ENCODE measurements around the gene ARHGEF17.

Gene ARHGEF17

GRCh38 chr11:73312851-73313327 lies 4.8 kb downstream of the ARHGEF17 start:
- DNase-seq (ENCODE audit: low read depth): no peak

GRCh38 chr11:73313652-73314051 lies 5.6 kb downstream of the ARHGEF17 start:
- no peak for DNase-seq (ENCODE audit: low read depth)

DNA sequence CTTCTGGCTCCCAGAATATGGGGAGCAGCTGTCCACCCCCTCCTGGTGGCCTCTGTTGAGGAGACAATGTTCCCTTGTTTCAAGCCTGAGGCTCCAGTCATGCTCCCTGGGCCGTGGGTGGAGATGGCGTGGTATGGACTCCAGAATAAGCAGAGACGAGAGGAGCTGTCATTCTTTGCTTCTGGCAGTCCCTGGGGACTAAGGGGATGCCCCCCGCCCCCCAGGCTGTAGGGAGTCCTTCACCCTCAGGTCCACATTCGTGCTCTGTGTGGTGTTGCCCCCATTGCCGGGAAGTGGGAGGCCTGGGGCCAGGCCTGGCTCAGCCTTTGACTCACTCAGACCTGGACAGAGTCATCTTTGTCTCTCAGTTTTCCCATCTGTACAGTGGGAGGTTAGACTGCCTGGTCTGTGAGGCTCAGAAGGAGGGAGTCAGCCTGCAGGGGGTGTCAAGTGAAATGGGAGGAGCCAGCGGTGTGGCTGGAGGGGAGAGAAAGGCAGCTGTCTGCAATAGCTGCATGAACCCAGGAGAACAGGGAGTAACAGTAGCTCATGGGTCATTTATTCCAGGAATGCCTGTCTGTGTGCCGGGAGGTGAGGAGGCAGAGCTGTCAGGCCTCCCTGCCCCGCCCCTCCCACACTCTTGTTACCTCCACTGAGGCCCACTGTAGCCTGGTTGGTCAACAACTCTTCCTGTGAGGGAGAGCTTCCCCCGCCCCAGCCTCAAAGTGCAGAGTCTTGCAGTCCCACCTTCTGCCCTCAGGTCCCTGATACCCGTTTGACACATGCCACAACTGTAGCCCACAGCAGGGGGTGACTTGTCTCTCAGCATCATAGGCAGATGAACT lies 6.3 kb downstream of the ARHGEF17 start:
- no peak for DNase-seq (ENCODE audit: low read depth)

- DNase-seq (ENCODE audit: low read depth): no peak
These were observed 7.4 kb downstream of the ARHGEF17 start for GRCh38 chr11:73315293-73316020.

GRCh38 chr11:73316422-73316821 lies 8.3 kb downstream of the ARHGEF17 start:
- DNase-seq (ENCODE audit: low read depth): no peak

DNA sequence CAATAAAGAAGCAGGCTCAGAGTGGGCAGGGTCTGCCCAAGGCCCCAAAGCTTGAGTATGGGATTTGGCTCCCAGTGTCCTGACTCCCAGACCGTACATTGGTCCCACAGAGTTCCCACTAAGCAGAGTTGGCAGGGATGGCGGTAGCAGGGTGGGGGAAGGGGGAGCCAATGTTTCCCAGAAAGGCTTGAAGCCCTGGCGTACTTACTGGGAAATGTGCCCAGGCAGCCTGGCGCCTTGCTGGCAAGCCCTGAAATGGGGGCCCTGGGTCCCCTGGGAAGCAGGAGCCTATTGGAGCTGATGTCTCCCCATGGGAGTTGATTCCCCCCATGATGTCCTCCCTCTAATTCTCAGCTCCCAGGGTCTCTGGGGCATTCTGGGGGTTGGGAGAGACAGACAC lies 9.3 kb downstream of the ARHGEF17 start:
- no peak for DNase-seq (ENCODE audit: low read depth)

- DNase-seq (ENCODE audit: low read depth): no peak
These were observed 9.7 kb downstream of the ARHGEF17 start for GRCh38 chr11:73317803-73318202.

DNA sequence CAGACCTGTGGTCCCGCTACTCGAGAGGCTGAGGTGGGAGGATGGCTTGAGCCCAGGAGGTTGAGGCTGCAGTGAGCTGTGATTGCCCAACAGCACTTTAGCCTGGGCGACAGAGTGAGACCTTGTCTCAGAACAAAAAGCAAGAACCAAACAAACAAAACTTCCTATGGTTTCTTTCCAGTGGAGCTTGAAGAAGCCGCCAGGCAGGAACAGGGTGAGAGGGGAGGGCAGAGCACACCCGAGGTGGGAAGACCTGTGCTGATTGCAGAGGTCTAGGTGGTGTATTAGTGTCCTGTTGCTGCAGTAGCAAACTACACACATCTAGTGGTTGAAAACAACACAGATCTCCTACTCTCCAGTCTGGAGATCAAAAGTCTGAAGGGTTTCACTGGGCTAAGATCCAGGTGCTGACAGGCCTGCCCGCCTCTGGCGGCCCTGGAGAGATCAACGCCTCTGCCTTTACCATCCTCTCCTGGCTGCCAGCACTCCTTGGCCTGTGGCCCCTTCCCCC lies 10.5 kb downstream of the ARHGEF17 start:
- DNase-seq (ENCODE audit: low read depth): no peak

GRCh38 chr11:73320763-73321603 lies 12.9 kb downstream of the ARHGEF17 start:
- no peak for DNase-seq (ENCODE audit: low read depth)

DNA sequence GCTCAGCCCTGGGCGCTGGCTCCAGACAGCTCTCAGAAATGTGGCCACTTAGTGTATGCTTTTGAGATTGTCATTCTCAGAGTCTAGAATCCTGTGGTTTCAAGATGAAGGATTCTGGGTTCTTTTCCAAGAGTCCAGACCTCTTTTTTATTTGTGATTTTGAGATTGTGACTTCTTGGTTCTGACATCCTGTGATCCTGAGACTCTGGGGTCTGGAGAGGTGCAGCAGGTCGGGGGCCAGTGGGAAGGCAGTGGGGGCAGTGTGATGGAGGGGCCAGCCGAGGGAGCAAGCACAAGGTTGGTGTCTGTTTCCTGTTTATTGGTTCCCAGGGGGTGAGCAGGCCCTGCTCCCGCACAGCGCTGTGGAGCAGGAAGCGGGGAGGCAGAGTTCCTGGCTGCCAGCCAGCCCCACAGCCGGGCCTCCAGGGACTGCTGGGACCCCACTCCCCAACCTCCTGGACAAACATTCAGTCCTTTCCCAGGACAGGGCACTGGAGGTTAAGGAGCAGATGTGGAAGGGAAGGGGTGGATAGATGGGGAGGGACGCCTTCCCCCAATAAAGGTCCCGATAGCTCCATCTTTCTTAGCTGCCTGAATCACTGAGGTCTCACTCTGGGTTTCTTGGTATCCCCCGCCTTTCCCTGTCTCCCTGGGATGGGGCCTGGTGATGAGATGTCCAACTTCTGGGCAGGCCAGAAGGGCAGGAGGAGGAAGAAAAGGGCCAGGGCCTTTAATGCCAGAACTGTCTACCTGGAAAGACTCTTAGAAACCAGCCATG lies 13.7 kb downstream of the ARHGEF17 start:
- DNase-seq (ENCODE audit: low read depth): no peak

- no peak for DNase-seq (ENCODE audit: low read depth)
These were observed 14.6 kb downstream of the ARHGEF17 start for GRCh38 chr11:73322382-73323306.

GRCh38 chr11:73323464-73323863 lies 15.4 kb downstream of the ARHGEF17 start:
- DNase-seq (ENCODE audit: low read depth): no peak

GRCh38 chr11:73324116-73324515 lies 16.0 kb downstream of the ARHGEF17 start:
- DNase-seq (ENCODE audit: low read depth): no peak

GRCh38 chr11:73324665-73325035 lies 16.6 kb downstream of the ARHGEF17 start:
- no peak for DNase-seq (ENCODE audit: low read depth)

DNA sequence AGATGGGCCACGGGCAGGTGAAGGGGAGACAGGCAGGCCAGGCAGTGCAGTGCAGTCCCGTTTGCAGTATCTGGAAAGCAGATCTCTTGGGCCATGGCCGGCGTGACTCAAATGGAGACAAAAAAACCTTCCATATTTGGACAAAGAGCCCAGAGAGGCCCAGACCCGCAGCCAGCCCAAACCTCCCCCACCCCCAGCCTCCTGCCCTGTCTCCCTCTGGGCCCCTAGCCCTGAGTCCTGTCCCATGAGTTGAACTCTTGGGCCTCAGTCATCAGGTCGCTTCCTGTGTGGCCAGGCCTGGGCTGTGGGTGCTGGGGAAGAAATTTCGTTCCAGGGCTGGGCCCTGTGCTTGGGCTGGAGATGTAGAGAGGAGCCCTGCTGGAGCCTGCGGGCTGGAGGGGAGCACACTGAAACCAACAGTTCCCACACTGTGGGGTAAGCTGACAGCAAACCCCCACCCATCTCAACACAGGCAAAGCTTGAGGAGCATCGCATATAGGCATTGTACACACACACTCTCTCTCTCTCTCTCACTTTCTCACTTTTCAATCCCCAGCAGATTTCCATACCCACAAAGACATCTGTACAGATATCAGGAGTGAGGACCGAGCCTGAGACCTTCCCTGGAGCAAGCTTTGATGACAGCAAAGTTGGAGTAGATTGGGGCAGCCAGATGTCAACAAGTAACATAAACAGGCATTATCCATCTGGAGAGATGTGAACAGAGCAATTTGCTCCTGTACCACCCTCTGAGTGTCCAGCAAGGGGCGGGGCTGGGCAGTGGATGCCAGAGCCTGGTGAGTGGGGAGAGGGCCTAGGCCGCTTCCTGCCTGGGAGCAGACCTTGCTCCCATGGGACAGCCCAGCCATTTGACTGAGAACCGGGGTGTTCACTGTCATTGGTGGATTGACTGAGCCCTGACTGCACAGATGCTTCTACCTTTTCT lies 17.2 kb downstream of the ARHGEF17 start:
- no peak for DNase-seq (ENCODE audit: low read depth)

DNA sequence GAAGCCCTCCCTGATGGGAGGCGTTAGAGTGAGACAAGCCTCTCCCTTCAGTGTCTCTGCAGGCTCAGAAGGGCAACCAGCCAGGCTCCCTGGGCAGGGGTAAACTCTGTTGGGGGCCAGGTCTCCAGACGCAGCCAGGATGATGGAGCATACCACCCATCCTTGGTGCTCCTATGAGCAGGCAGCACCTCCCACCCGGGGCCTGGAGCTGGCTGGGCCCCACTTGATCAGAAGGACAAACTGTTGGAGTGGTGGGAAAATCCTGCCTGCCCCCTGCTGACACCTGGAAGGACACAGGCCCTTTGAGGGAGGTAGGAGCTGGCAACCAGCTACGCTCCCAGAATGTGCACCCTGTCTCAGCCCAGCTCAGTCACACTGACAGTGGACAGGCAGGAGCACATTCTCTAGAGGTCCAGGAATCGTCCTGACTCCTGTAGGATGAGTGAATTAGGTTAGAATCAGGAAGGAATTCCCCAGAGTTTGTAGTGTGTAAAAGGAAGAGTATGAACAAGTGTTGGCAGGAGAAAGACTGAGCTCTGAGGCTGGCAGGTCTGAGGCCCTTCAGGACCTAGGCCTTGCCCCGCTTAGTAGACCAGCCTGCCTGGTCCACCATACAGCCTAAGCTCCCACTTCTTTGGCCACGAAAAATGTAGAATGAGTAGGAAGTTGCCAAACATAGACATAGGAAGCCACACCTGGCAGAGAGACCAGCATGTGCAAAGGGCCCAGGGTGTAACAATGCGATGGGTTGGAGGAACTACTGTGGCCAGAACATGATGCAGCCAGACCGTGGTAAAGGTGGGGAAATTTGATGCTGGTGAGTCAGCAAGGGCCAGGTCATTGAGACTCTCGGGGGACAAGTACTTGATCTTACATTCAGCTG lies 19.1 kb downstream of the ARHGEF17 start:
- DNase-seq (ENCODE audit: low read depth): no peak

DNA sequence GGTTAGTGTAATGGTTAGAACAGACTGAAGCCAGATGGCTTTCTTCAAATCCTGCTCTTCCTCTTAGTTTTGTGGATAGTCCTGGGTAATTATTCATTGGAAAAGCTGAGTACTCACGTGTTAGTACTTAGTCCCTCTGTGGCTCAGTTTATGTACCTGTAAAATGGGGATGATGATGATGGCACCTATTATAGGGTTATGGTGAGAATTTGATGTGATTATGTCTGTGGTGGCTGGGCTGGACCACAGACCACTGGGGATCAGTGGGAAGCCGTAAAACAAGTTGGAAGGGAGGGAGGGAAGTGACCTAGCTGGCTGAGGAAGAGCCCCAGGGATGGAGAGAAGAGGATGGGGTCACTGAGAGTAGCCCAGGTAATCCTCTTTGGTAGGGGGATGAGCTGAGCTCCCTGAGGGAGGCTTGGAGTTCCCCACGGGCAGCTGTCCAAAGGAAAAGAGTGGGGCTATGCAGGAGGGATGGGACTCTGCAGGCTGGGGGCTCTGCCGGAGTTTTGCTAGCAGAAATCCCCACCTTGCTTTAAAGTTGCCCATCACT lies 19.8 kb downstream of the ARHGEF17 start:
- DNase-seq (ENCODE audit: low read depth): no peak

- DNase-seq (ENCODE audit: low read depth): no peak
These were observed 22.6 kb downstream of the ARHGEF17 start for GRCh38 chr11:73330569-73331093.

All from activated T-cell treated with anti-CD3 and anti-CD28 coated beads for 1 hour (primary cell).